ENCODE measurements around the gene ZNF792. TPM values are rescaled to one million over a fixed set of nuclear protein-coding genes. Genes with fewer than 3 reads are reported as not detected.
"Not testable (repeated sequence)": the region's sequence is repeated elsewhere in the genome, so short reads cannot be mapped to it uniquely, and the experiment has no call there.

ZNF792 gene
- total RNA-seq, 3 donors from 2014 or later = 6.4 to 11.6 (median 11.1) TPM

- no peaks in the 10 kb centered on the region for H3K9me3 ChIP-seq
- H3K4me1 ChIP-seq = peaks cover 0 to 6% of the 10 kb centered on the region in 2 donors
- H3K27me3 ChIP-seq = no peaks in the 10 kb centered on the region
- no peak for DNase-seq (ENCODE audit: low spot score in 2 of 2)
- H3K27ac ChIP-seq = peak overlapping the region; percentile 99
- peak overlapping the region; percentile 76 to 95 (median 87) for H3K4me3 ChIP-seq
- TF ChIP-seq POLR2AphosphoS5 (IDR thresholded peaks at IDR 0.05) (no peak), POLR2A (IDR thresholded peaks at IDR 0.05) (no peak), CTCF (IDR thresholded peaks at IDR 0.05) (no peak)
- no peaks in the 10 kb centered on the region for H3K36me3 ChIP-seq
- intact Hi-C loops (cut with DNase I; ENCODE audit: low total_unique reads) = no loop called here
Measured at GRCh38 chr19:35000338-35000646, 36.3 kb upstream of the ZNF792 start.

GRCh38 chr19:34999498-35000337 is 35.7 kb upstream of the ZNF792 start, which contains the start of gene GRAMD1A:
Gene GRAMD1A, plus strand, starts transcription at chr19:35000323. Its CDS starts 156 bp downstream, at chr19:35000479.
- peaks cover 0 to 6% of the 10 kb centered on the region in 2 donors for H3K4me1 ChIP-seq

GRCh38 chr19:34998777-34999497 is 34.9 kb upstream of the ZNF792 start:
- no peak for TF ChIP-seq CTCF (IDR thresholded peaks at IDR 0.05)
- TF ChIP-seq POLR2A (IDR thresholded peaks at IDR 0.05) = no peak
- TF ChIP-seq POLR2AphosphoS5 (IDR thresholded peaks at IDR 0.05) = no peak
- H3K4me1 ChIP-seq = peaks cover 0 to 6% of the 10 kb centered on the region in 2 donors
- H3K27ac ChIP-seq = peak overlapping the region; percentile 99
- no peaks in the 10 kb centered on the region for H3K27me3 ChIP-seq
- H3K4me3 ChIP-seq = peak overlapping the region; percentile 76 to 95 (median 87)
- H3K9me3 ChIP-seq = no peaks in the 10 kb centered on the region
- no peaks in the 10 kb centered on the region for H3K36me3 ChIP-seq
- intact Hi-C loops (cut with DNase I; ENCODE audit: low total_unique reads) = no loop called here
- peak in 1 of 2 donors; percentile 36 for DNase-seq (ENCODE audit: low spot score in 2 of 2)

More at GRCh38 chr19:34999498-35000337, 35.7 kb upstream of the ZNF792 start, which contains the start of gene GRAMD1A:
- Histone ChIP-seq H3K27ac (peak within 1 kb of the TSS; percentile 99), H3K9me3 (no peaks in the 10 kb centered on the region), H3K4me3 (peak within 1 kb of the TSS; percentile 76 to 95 (median 87)), H3K27me3 (no peaks in the 10 kb centered on the region), H3K36me3 (no peaks in the 10 kb centered on the region)
- intact Hi-C loops (cut with DNase I; ENCODE audit: low total_unique reads) = no loop called here
- peak; percentile 88 to 96 for DNase-seq (ENCODE audit: low spot score in 2 of 2)
- TF ChIP-seq POLR2AphosphoS5 (IDR thresholded peaks at IDR 0.05) (peak; percentile 59 to 89 (median 72)), CTCF (IDR thresholded peaks at IDR 0.05) (peak in 1 of 3 donors; percentile 8), POLR2A (IDR thresholded peaks at IDR 0.05) (peak; percentile 84)

- H3K4me1 ChIP-seq; H3K36me3 ChIP-seq; H3K9me3 ChIP-seq; DNase-seq (ENCODE audit: low spot score in 2 of 2); H3K4me3 ChIP-seq; H3K27me3 ChIP-seq; H3K27ac ChIP-seq; intact Hi-C loops (cut with DNase I; ENCODE audit: low total_unique reads): not testable (repeated sequence)
Measured at GRCh38 chr19:34998224-34998623, 34.2 kb upstream of the ZNF792 start.

- peak overlapping the region in 1 of 2 donors; percentile 39 for H3K27ac ChIP-seq
Measured at GRCh38 chr19:34997071-34997617, 33.1 kb upstream of the ZNF792 start.

More at GRCh38 chr19:34997071-34997617, 33.1 kb upstream of the ZNF792 start:
- Histone ChIP-seq H3K4me1 (no peaks in the 10 kb centered on the region), H3K4me3 (no peak overlapping the region), H3K36me3 (no peaks in the 10 kb centered on the region), H3K27me3 (no peaks in the 10 kb centered on the region), H3K9me3 (no peaks in the 10 kb centered on the region)
- intact Hi-C loops (cut with DNase I; ENCODE audit: low total_unique reads) = no loop called here
- DNase-seq (ENCODE audit: low spot score in 2 of 2) = no peak
- TF ChIP-seq POLR2AphosphoS5 (IDR thresholded peaks at IDR 0.05) = no peak
- no peak for TF ChIP-seq CTCF (IDR thresholded peaks at IDR 0.05)
- TF ChIP-seq POLR2A (IDR thresholded peaks at IDR 0.05) = no peak
